Stimulated activated naive CD4-positive, alpha-beta T cell (primary cell): ENCODE data around the gene BOLA1.
"Not testable (repeated sequence)": the region's sequence is repeated elsewhere in the genome, so short reads cannot be mapped to it uniquely, and the experiment has no call there.

Source experiments
- DNase-seq, 6 experiments: peaks; one replicate each; lab custom pipeline; 2025; lab: John Stamatoyannopoulos, UW

Gene BOLA1, protein sequence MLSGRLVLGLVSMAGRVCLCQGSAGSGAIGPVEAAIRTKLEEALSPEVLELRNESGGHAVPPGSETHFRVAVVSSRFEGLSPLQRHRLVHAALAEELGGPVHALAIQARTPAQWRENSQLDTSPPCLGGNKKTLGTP

GRCh38 chr1:149899460-149900284, at the start of gene BOLA1:
TSS of gene BOLA1 (plus strand) at chr1:149899568. CDS start at chr1:149900060, 492 bp downstream.
- peak; percentile 61 to 80 (median 75) for DNase-seq

DNA sequence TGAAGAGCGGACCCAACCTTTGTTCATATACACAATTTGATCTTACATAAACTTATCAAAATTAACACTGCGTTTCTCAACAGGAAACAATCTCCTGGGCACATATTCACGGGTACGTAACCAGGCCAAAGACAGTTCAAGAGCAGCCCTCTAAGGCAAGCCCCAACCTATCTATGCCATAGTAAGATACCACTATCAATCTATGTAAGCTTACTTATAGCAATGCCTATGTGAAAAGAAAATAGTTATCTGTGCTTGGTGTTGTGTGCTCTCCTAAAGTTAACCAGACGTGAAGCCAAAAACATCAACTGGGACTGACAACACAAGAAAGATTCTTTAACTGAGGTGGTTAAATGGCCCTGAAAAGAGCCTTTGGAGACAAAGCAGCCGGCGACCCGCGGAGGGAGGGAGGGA, 49.4 kb upstream of the BOLA1 start:
- DNase-seq = peak in 1 of 6 experiments; percentile 17

DNA sequence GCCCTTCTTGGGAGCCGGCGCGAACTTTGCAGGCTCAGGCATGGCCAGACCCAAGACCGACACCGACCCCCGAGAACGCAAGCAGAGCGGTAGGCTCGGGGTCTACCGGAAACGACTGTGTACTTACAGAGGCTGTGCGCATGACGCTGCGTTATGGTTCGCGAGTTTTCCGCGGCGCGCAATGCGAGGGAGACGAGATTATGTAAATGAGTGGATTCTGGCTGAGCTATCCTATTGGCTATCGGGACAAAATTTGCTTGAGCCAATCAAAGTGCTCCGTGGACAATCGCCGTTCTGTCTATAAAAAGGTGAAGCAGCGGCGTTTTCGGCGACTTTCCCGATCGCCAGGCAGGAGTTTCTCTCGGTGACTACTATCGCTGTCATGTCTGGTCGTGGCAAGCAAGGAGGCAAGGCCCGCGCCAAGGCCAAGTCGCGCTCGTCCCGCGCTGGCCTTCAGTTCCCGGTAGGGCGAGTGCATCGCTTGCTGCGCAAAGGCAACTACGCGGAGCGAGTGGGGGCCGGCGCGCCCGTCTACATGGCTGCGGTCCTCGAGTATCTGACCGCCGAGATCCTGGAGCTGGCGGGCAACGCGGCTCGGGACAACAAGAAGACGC, 48.5 kb upstream of the BOLA1 start:
- DNase-seq = not testable (repeated sequence)

DNA sequence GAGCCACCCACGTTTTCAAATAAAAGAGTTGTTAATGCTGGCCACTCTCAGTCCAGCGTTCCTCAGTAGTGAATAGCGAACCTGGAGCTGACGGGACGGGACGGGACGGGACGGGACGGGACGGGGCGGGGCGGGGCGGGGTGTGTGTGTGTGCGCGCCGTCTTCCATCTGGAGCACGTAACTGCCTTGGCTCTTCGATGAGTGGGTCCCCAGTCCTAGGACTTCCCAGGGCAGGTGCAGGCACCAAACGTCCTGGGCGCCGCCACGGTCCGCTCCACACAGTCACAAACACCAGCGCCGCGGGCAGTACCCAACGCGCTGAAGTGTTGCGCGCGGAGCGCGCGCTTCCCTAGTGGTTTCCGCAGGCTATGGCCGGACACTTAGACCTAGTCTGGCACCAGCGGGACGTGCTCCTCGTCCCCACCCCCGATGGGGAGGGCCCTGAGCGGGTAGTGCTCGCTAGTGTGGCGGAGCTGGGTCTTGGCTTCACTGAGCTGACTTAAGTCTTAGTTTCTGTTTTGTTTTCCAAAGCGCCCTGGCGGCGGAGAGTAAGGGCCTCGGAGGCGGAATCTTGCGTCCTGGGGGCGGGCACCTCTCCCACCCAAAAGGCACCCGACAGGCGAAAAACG, 47.7 kb upstream of the BOLA1 start:
- DNase-seq = not testable (repeated sequence)

DNA sequence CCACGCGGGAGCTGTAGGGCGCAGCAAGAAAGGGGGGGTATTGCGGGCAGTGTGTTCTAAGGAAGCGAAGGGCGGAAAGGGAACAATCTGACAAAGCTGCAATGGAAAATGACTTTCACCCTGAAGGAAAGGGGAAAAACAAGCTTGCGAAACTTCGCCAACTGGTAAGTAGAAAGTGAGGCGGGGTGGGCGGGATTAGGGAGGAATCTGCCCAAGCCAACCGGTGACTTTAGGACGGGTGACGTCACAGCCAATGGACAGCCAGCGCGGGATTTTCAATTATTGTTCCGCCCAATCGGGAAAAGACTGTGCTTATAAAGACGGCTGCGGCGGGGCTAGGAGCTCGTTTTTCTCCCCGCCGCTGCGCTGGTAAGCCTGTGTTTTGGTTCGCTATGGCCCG, 47.1 kb upstream of the BOLA1 start:
- DNase-seq = not testable (repeated sequence)

DNA sequence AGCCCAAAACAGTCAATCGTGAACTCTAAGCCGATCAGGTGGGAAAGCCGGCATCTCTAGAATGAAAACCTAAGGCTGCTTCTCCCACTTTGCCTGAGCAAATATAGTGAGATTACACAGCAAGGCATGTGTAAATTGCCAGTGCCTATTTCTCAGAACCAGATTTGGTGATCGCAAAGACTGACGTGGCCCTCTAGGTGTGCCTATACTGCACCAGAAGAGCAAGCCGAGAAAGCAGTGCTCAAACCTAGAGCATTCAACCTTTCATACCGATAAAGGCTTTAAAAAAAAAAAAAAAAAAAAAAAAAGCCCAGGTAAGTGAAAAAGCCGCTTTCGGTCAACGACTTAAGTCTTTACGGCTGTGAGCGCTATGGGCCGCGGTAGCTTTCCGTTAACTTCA, 39.1 kb upstream of the BOLA1 start:
- DNase-seq = not testable (repeated sequence)

- DNase-seq = not testable (repeated sequence)
Measured at GRCh38 chr1:149860684-149861496, 38.5 kb upstream of the BOLA1 start.

- not testable (repeated sequence) for DNase-seq
Measured at GRCh38 chr1:149861497-149862054, 37.8 kb upstream of the BOLA1 start.

GRCh38 chr1:149866887-149867286, 32.5 kb upstream of the BOLA1 start:
- not testable (repeated sequence) for DNase-seq

DNA sequence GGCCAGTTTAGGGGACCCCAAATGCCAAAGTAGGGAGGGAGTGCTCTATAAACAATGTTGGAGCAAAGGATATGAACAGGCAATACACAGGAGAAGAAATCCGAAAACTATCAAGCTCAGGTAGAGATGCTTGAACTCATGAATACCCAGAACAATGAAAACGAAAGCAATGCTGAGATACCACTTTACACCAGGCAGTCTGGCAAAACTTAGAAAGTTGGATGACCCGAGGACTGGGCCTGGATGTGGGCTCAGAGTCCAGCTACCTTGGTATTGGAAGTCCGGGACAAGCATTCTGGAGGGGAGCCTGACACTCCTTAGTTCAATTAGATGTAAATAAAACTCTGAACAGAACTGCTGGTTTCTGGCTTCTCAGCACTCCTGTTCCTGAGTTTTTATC, 26.3 kb upstream of the BOLA1 start:
- DNase-seq = not testable (repeated sequence)

DNA sequence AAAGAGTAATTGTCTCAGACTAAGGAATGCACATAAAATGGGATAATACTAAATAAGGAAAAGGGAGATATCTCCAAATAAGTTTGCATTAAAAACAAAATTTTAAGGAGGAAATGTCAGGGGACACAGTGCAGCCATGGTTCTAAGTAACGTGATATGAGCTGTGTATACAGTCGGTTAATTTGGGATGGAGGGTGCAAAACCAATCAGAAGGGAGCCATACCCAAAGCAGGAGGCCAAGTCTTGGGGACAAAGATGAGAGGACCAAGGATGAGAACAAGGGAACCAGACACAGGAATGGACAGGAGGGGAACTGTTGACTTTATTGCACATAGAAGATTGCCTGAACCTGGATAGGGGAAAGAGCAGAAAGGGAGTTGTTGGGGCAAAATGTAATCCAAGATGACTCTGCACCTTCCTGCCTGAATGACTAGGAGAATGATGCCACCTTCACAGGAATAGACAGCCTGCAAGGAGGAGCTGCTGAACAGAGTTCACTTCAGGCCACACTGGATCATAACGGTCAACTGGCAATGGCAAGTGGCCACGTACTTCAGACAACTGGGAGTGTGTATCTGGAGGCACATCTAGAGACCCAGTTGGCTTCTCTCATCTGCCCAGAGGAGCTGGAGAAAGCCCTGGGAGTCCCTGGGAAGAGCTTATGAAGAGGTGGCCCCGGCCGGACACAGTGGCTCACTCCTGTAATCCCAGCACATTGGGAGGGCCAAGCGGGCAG, 22.0 kb upstream of the BOLA1 start:
- DNase-seq = no peak

DNA sequence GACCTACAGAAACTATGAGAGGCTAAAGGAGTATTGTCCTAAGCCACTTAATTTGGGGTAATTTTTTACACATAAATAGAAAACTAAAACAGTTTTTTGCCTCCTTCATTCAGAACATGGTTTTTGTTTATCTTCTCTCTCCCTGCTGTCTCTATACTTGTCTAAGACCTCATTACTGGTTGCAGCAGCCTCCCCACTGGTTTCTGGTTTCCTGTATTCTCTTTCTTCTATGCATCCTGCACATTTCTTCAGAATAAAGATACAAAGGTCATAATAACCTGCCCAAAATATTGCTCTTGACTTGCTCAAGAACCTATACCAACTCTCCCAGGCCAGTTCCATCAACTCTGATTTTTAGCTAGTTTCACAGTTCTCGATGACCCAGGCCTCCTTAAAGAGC, 19.8 kb upstream of the BOLA1 start:
- DNase-seq = peak in 4 of 6 experiments; percentile 9 to 68 (median 61)

GRCh38 chr1:149881876-149882275, 17.5 kb upstream of the BOLA1 start:
- no peak for DNase-seq

DNA sequence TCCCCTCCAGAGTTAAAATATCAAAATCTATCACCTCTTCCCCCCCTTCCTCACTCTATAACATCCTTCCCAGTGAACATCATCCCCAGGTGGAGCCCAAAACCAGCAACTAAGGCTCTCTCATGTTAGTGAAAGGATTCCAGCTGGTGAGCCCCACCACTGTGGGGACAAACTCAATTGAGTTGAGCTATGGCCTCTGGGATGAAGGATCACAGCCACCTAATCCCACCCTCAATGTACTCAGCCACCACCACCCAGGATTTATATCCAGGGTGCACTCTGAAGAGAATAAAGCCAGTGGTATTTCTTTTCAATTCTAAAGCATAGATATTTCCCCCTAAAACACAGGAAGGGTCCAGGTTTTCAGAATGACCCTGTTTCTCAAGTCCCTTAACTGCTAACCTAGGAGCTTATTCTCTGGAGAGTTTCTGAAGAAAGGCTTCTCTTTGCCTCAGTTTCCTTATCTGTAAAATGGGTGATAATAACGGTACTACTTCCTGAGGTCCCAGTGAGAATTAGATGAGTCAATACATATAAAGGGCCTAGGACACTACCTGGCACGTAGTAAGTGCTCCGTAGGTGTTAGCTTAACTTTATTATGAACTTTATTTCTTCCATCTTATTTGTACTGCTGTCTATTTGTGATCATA, 15.6 kb upstream of the BOLA1 start:
- no peak for DNase-seq

DNA sequence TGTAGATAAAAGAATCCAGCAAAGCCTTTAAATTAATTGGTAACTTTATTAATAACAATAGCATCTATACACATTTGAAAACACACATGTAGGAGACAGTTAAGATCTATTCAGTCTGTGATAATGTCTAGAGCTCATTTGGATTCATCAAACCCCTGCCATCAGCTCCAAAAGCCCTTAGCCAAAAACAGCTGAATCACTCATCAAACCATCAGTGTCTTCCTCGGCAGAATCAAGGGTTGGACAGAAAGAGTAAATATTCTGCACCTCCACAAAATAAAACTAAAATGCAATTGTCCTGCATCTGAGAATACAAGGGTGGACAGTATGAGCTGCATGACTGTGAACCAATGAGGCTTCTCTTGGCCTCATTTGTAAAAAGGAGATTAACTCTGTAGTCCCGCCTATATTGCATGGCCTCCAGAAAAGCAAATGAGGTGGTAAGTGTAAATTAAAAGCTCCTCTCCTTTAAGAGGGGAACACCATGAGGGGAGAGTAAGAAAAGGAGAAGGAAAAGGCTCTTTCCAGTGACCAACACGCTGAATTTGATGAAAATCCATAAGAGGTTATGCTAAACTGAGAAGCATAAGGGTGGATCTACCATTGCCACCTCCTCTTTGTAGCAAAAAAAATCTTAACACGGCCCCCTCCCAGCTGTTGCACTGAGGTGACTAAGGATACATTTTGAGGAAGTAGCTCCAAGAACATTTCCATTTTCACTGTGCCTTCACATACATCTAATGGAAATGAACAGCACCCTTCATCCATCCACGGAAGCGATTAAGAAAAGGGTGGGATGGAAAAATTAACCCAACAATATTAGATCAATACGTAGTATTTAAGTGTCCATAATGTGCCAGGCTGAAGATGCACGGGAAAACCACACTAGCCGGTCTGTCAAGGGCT, 14.7 kb upstream of the BOLA1 start:
- DNase-seq = peak in 1 of 6 experiments; percentile 29

DNA sequence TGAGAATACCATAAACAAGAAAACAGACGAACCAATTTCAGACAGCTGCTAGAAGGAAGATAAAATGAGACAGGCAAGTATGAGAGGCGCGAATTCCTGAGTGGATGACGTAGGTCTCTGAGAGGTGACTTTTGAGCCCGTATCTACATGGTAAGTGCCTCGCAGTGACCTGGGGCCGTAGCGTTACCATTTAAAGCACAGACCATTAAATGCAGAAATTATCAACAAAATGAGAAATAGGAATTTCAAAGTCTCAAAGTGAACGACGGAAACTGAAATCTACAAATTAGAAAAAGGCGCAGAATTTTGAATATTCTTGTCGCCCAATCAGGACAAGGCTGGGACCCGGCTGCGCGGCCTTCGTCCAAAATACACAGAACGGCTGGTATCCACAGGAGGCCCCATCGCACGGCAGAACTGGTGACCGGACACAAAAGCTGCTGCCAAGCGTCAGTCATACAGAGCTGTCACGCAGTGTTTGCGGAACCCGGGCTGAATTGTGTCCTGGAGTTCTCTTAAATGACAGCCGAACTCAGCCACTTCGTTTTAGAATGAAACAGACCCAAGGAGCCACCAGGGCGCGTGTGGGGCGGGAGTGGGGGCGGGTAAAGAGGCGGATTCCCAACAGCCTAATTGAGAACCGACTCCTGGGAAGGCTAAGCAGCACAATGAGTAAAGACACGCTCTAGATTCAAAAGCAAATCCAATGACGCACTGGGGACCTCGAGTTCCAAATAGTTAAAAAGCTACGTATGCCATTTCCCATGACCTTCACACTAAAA, 13.8 kb upstream of the BOLA1 start:
- DNase-seq = peak; percentile 49 to 83 (median 64)

- peak in 2 of 6 experiments; percentile 71 to 85 for DNase-seq
Measured at GRCh38 chr1:149886121-149886395, 13.3 kb upstream of the BOLA1 start.
